ENCODE measurements around the gene ASB13. TPM values are rescaled to one million over a fixed set of nuclear protein-coding genes. Genes with fewer than 3 reads are reported as not detected.

Gene ASB13
- total and polyA plus RNA-seq, 2 of the 13 experiments (the other 11 are each of a cell fraction or from before 2014, with no cell fraction given): 9.3 to 15.4 TPM

- TF ChIP-seq ARID5B (CRISPR knock-in tag; IDR thresholded peaks at IDR 0.05) (peak; percentile 32; the same call in 1 of the 2 replicates), MLXIP (CRISPR knock-in tag; IDR thresholded peaks at IDR 0.05; ENCODE audit: borderline replicate concordance) (no peak), SKI (IDR thresholded peaks at IDR 0.05; ENCODE audit: partially characterized antibody) (peak; percentile 91), FOXJ3 (CRISPR knock-in tag; IDR thresholded peaks at IDR 0.05; ENCODE audit: borderline replicate concordance) (no peak), ZNF879 (CRISPR knock-in tag; IDR thresholded peaks at IDR 0.05) (no peak), XRCC5 (optimal IDR thresholded peaks at IDR 0.05; ENCODE audit: low read length) (no peak), RXRA (CRISPR knock-in tag; IDR thresholded peaks at IDR 0.05) (peak; percentile 38; the same call in 1 of the 2 replicates), KLF12 (CRISPR knock-in tag; IDR thresholded peaks at IDR 0.05; ENCODE audit: borderline replicate concordance) (no peak), DBP (CRISPR knock-in tag; IDR thresholded peaks at IDR 0.05; ENCODE audit: not compliant biosample characterization) (no peak), TGIF2 (CRISPR knock-in tag; IDR thresholded peaks at IDR 0.05) (no peak), NFE2L2 (IDR thresholded peaks at IDR 0.05; ENCODE audit: low read length) (no peak), ZNF121 (CRISPR knock-in tag; IDR thresholded peaks at IDR 0.05) (no peak), HNRNPL (IDR thresholded peaks at IDR 0.05; ENCODE audit: low read depth, low read length) (no peak), CENPT (CRISPR knock-in tag; IDR thresholded peaks at IDR 0.05; ENCODE audit: low read depth) (no peak), ZNF18 (CRISPR knock-in tag; IDR thresholded peaks at IDR 0.05; ENCODE audit: insufficient replicate concordance) (peak; percentile 34), ZNF333 (CRISPR knock-in tag; IDR thresholded peaks at IDR 0.05; ENCODE audit: borderline replicate concordance) (no peak), CEBPB (IDR thresholded peaks at IDR 0.05; ENCODE audit: borderline replicate concordance, low read depth, low read length) (peak; percentile 49; the same call in 1 of the 2 replicates), SOX6 (IDR thresholded peaks at IDR 0.05) (no peak), SOX6 (CRISPR knock-in tag; IDR thresholded peaks at IDR 0.05) (no peak), ZKSCAN1 (IDR thresholded peaks at IDR 0.05; ENCODE audit: low read length) (no peak), ZNF468 (CRISPR knock-in tag; IDR thresholded peaks at IDR 0.05) (no peak), ZNF317 (CRISPR knock-in tag; IDR thresholded peaks at IDR 0.05) (0 out of 2 replicates have a peak, but pooled peaks have one; percentile 19), CEBPG (CRISPR knock-in tag; IDR thresholded peaks at IDR 0.05) (peak; percentile 38)
Measured at GRCh38 chr10:5627486-5628044, 38.8 kb downstream of the ASB13 start (continued).
